ENCODE measurements around the gene BAD.

GRCh38 chr11:64312947-64313346 lies 28.5 kb upstream of the BAD start:
- TF ChIP-seq CTCF (IDR thresholded peaks at IDR 0.05; ENCODE audit: low read depth, low read length): no peak
- no peak for TF ChIP-seq POLR2A (IDR thresholded peaks at IDR 0.05; ENCODE audit: extremely low read depth, insufficient read length)
- no peak for TF ChIP-seq MYC (IDR thresholded peaks at IDR 0.05; ENCODE audit: low read depth, low read length)
- TF ChIP-seq MAX (IDR thresholded peaks at IDR 0.05; ENCODE audit: low read depth, low read length): no peak
